ENCODE results near the gene IGSF22.

The IGSF22 gene

GRCh38 chr11:18713646-18714442, 12.1 kb downstream of the IGSF22 start:
- H3K4me3 Mint-ChIP-seq = no peak overlapping the region
- DNase-seq (no peak), ATAC-seq (no peak)
- H3K4me1 Mint-ChIP-seq = no peaks in the 10 kb centered on the region
- H3K9me3 Mint-ChIP-seq = no peaks in the 10 kb centered on the region
- no peak overlapping the region for H3K27ac Mint-ChIP-seq
- H3K36me3 Mint-ChIP-seq (ENCODE audit: low read depth) = no peaks in the 10 kb centered on the region
- no peaks in the 10 kb centered on the region for H3K27me3 Mint-ChIP-seq

- H3K36me3 Mint-ChIP-seq (ENCODE audit: low read depth) = no peaks in the 10 kb centered on the region
- H3K27ac Mint-ChIP-seq = no peak overlapping the region
- H3K4me1 Mint-ChIP-seq = peaks cover 12% of the 10 kb centered on the region
- ATAC-seq (peak; percentile 26), DNase-seq (no peak)
- no peaks in the 10 kb centered on the region for H3K9me3 Mint-ChIP-seq
- H3K4me3 Mint-ChIP-seq = no peak overlapping the region
- H3K27me3 Mint-ChIP-seq = no peaks in the 10 kb centered on the region
Measured at GRCh38 chr11:18710545-18710944, 15.4 kb downstream of the IGSF22 start.

GRCh38 chr11:18709414-18709813, 16.6 kb downstream of the IGSF22 start:
- no peak overlapping the region for H3K4me3 Mint-ChIP-seq
- no peak overlapping the region for H3K27ac Mint-ChIP-seq
- ATAC-seq = no peak
- H3K27me3 Mint-ChIP-seq = no peaks in the 10 kb centered on the region
- no peaks in the 10 kb centered on the region for H3K9me3 Mint-ChIP-seq
- H3K36me3 Mint-ChIP-seq (ENCODE audit: low read depth) = no peaks in the 10 kb centered on the region
- no peak for DNase-seq
- peaks cover 20% of the 10 kb centered on the region for H3K4me1 Mint-ChIP-seq

GRCh38 chr11:18707811-18708340, 18.1 kb downstream of the IGSF22 start:
- Mint-ChIP-seq H3K36me3 (ENCODE audit: low read depth) (no peaks in the 10 kb centered on the region), H3K9me3 (no peaks in the 10 kb centered on the region), H3K27me3 (no peaks in the 10 kb centered on the region), H3K4me3 (no peak overlapping the region), H3K27ac (no peak overlapping the region), H3K4me1 (peaks cover 22% of the 10 kb centered on the region)
- DNase-seq = no peak
- ATAC-seq = no peak

GRCh38 chr11:18706330-18707243, 19.4 kb downstream of the IGSF22 start:
- Mint-ChIP-seq H3K36me3 (ENCODE audit: low read depth) (no peaks in the 10 kb centered on the region), H3K27me3 (no peaks in the 10 kb centered on the region), H3K4me3 (peak overlapping the region; percentile 75), H3K4me1 (peaks cover 22% of the 10 kb centered on the region), H3K27ac (peak overlapping the region; percentile 61), H3K9me3 (no peaks in the 10 kb centered on the region)
- ATAC-seq (peak; percentile 37), DNase-seq (peak; percentile 48)

- no peak overlapping the region for H3K27ac Mint-ChIP-seq
- peak; percentile 33 for DNase-seq
- no peaks in the 10 kb centered on the region for H3K9me3 Mint-ChIP-seq
- peaks cover 22% of the 10 kb centered on the region for H3K4me1 Mint-ChIP-seq
- H3K4me3 Mint-ChIP-seq = peak overlapping the region; percentile 49
- H3K27me3 Mint-ChIP-seq = no peaks in the 10 kb centered on the region
- peak; percentile 29 for ATAC-seq
- no peaks in the 10 kb centered on the region for H3K36me3 Mint-ChIP-seq (ENCODE audit: low read depth)
Measured at GRCh38 chr11:18705651-18706281, 20.2 kb downstream of the IGSF22 start.

- H3K4me3 Mint-ChIP-seq = peak overlapping the region; percentile 43
- ATAC-seq (no peak), DNase-seq (no peak)
- no peak overlapping the region for H3K27ac Mint-ChIP-seq
- no peaks in the 10 kb centered on the region for H3K9me3 Mint-ChIP-seq
- H3K27me3 Mint-ChIP-seq = peaks cover under 1% of the 10 kb centered on the region
- H3K36me3 Mint-ChIP-seq (ENCODE audit: low read depth) = no peaks in the 10 kb centered on the region
- peaks cover 25% of the 10 kb centered on the region for H3K4me1 Mint-ChIP-seq
Measured at GRCh38 chr11:18704698-18705097, 21.3 kb downstream of the IGSF22 start.

- Mint-ChIP-seq H3K4me1 (peaks cover 31% of the 10 kb centered on the region), H3K27me3 (peaks cover 5% of the 10 kb centered on the region), H3K36me3 (ENCODE audit: low read depth) (no peaks in the 10 kb centered on the region), H3K9me3 (no peaks in the 10 kb centered on the region), H3K4me3 (no peak overlapping the region), H3K27ac (no peak overlapping the region)
- ATAC-seq = no peak
- DNase-seq = no peak
Measured at GRCh38 chr11:18704045-18704645, 21.8 kb downstream of the IGSF22 start.

GRCh38 chr11:18703001-18703763, 22.8 kb downstream of the IGSF22 start:
- no peak for DNase-seq
- Mint-ChIP-seq H3K9me3 (no peaks in the 10 kb centered on the region), H3K4me3 (no peak overlapping the region), H3K36me3 (ENCODE audit: low read depth) (no peaks in the 10 kb centered on the region), H3K27me3 (peaks cover 5% of the 10 kb centered on the region), H3K4me1 (peaks cover 35% of the 10 kb centered on the region), H3K27ac (no peak overlapping the region)
- no peak for ATAC-seq

- Mint-ChIP-seq H3K36me3 (ENCODE audit: low read depth) (no peaks in the 10 kb centered on the region), H3K4me3 (no peak overlapping the region), H3K9me3 (no peaks in the 10 kb centered on the region), H3K4me1 (peaks cover 35% of the 10 kb centered on the region), H3K27ac (no peak overlapping the region), H3K27me3 (peaks cover 5% of the 10 kb centered on the region)
- DNase-seq (no peak), ATAC-seq (no peak)
Measured at GRCh38 chr11:18701614-18702216, 24.3 kb downstream of the IGSF22 start.

- no peak for DNase-seq
- ATAC-seq = no peak
- no peaks in the 10 kb centered on the region for H3K9me3 Mint-ChIP-seq
- no peaks in the 10 kb centered on the region for H3K36me3 Mint-ChIP-seq (ENCODE audit: low read depth)
- H3K27me3 Mint-ChIP-seq = peaks cover 5% of the 10 kb centered on the region
- H3K4me1 Mint-ChIP-seq = peaks cover 29% of the 10 kb centered on the region
- no peak overlapping the region for H3K4me3 Mint-ChIP-seq
- no peak overlapping the region for H3K27ac Mint-ChIP-seq
Measured at GRCh38 chr11:18700872-18701271, 25.1 kb downstream of the IGSF22 start.

- H3K27me3 Mint-ChIP-seq = peaks cover 5% of the 10 kb centered on the region
- peaks cover 25% of the 10 kb centered on the region for H3K4me1 Mint-ChIP-seq
- no peaks in the 10 kb centered on the region for H3K9me3 Mint-ChIP-seq
- ATAC-seq (no peak), DNase-seq (no peak)
- peak overlapping the region; percentile 75 for H3K4me3 Mint-ChIP-seq
- no peaks in the 10 kb centered on the region for H3K36me3 Mint-ChIP-seq (ENCODE audit: low read depth)
- H3K27ac Mint-ChIP-seq = no peak overlapping the region
Measured at GRCh38 chr11:18700375-18700774, 25.6 kb downstream of the IGSF22 start.

- Mint-ChIP-seq H3K4me3 (peak overlapping the region; percentile 75), H3K9me3 (no peaks in the 10 kb centered on the region), H3K36me3 (ENCODE audit: low read depth) (no peaks in the 10 kb centered on the region), H3K27ac (no peak overlapping the region), H3K27me3 (peaks cover 5% of the 10 kb centered on the region), H3K4me1 (peaks cover 20% of the 10 kb centered on the region)
- DNase-seq (no peak), ATAC-seq (no peak)
Measured at GRCh38 chr11:18699848-18700261, 26.1 kb downstream of the IGSF22 start.

All from activated naive CD8-positive, alpha-beta T cell treated with anti-CD3 and anti-CD28 coated beads, Interleukin-2, amount 50 U/mL, for 24 hours (primary cell).